ENCODE data around the gene ANGPTL8.

The ANGPTL8 gene

GRCh38 chr19:11204076-11204602 lies 35.3 kb upstream of the ANGPTL8 start:
- DNase-seq: no peak

GRCh38 chr19:11204943-11205349 lies 34.5 kb upstream of the ANGPTL8 start:
- no peak for DNase-seq

GRCh38 chr19:11205939-11206570 lies 33.4 kb upstream of the ANGPTL8 start:
- DNase-seq: no peak

- no peak for DNase-seq
Measured at GRCh38 chr19:11208561-11209471, 30.6 kb upstream of the ANGPTL8 start.

GRCh38 chr19:11209839-11210655 lies 29.4 kb upstream of the ANGPTL8 start:
- DNase-seq: no peak

GRCh38 chr19:11210656-11210928 lies 28.8 kb upstream of the ANGPTL8 start:
- peak; percentile 35 for DNase-seq

GRCh38 chr19:11214387-11214786 lies 25.0 kb upstream of the ANGPTL8 start:
- no peak for DNase-seq

GRCh38 chr19:11221082-11221598 lies 18.3 kb upstream of the ANGPTL8 start:
- DNase-seq: no peak

- no peak for DNase-seq
Measured at GRCh38 chr19:11223200-11223599, 16.2 kb upstream of the ANGPTL8 start.

- DNase-seq: no peak
Measured at GRCh38 chr19:11224429-11224828, 15.0 kb upstream of the ANGPTL8 start.

- no peak for DNase-seq
Measured at GRCh38 chr19:11225172-11225571, 14.2 kb upstream of the ANGPTL8 start.

- no peak for DNase-seq
Measured at GRCh38 chr19:11225815-11226214, 13.6 kb upstream of the ANGPTL8 start.

- no peak for DNase-seq
Measured at GRCh38 chr19:11226716-11227166, 12.7 kb upstream of the ANGPTL8 start.

- peak; percentile 56 for DNase-seq
Measured at GRCh38 chr19:11227195-11227886, 12.1 kb upstream of the ANGPTL8 start.

GRCh38 chr19:11230621-11231386 lies 8.6 kb upstream of the ANGPTL8 start:
- DNase-seq: no peak

GRCh38 chr19:11232555-11232954 lies 6.9 kb upstream of the ANGPTL8 start:
- DNase-seq: no peak

GRCh38 chr19:11233073-11233472 lies 6.3 kb upstream of the ANGPTL8 start:
- no peak for DNase-seq

GRCh38 chr19:11234486-11235075 lies 4.8 kb upstream of the ANGPTL8 start:
- no peak for DNase-seq

GRCh38 chr19:11236324-11237301 lies 2.8 kb upstream of the ANGPTL8 start:
- no peak for DNase-seq

- DNase-seq: no peak
Measured at GRCh38 chr19:11237321-11237720, 2.1 kb upstream of the ANGPTL8 start.

Data from DMS53 (cell line).